Endothelial cell (in vitro differentiated cells): ENCODE measurements around the gene AUTS2. TPM values are rescaled to one million over a fixed set of nuclear protein-coding genes. Genes with fewer than 3 reads are reported as not detected.

ENCODE experiments used
- DNase-seq: peaks from one replicate; pipeline ENCODE4 v3.0.0; 2021; ENCODE audit warnings: low spot score
- H3K27ac Mint-ChIP-seq: one replicate; pipeline ENCODE4 v1.8.0; 2021; ENCODE audit warnings: mixed read lengths, inconsistent platforms; ENCODE audit not compliant: unreplicated experiment
- H3K27me3 Mint-ChIP-seq: one replicate; pipeline ENCODE4 v1.8.0; 2021; ENCODE audit warnings: mild to moderate bottlenecking, moderate library complexity, mixed read lengths, inconsistent platforms; ENCODE audit not compliant: unreplicated experiment
- H3K36me3 Mint-ChIP-seq: one replicate; pipeline ENCODE4 v1.8.0; 2021; ENCODE audit warnings: mild to moderate bottlenecking, low read depth, mixed read lengths, inconsistent platforms; ENCODE audit not compliant: unreplicated experiment
- H3K4me1 Mint-ChIP-seq: one replicate; pipeline ENCODE4 v1.8.0; 2021; ENCODE audit warnings: mild to moderate bottlenecking, mixed read lengths, inconsistent platforms; ENCODE audit not compliant: unreplicated experiment
- H3K4me3 Mint-ChIP-seq: one replicate; pipeline ENCODE4 v1.8.0; 2021; ENCODE audit warnings: mild to moderate bottlenecking, mixed read lengths, inconsistent platforms; ENCODE audit not compliant: unreplicated experiment
- H3K9me3 Mint-ChIP-seq: one replicate; pipeline ENCODE4 v1.8.0; 2021; ENCODE audit warnings: mixed read lengths, inconsistent platforms; ENCODE audit not compliant: unreplicated experiment
- total RNA-seq: library from RNA; stranded (reverse); fragmentation: NEBNext Ultra II Directional; extraction: Animal tissue kit (Norgen Biotek cat#: 25700); gene quantifications from one replicate; pipeline ENCODE4 v1.2.1, GENCODE V29; 2021; ENCODE audit not compliant: unreplicated experiment
- TF ChIP-seq, protein P1 (sequence below): fragments of 200-600 bp; sonication (generic); IDR thresholded peaks from one replicate; pipeline ENCODE4 v1.5.0; 2021; ENCODE audit warnings: antibody characterized with exemption; ENCODE audit not compliant: unreplicated experiment

Gene AUTS2
- total RNA-seq, 1 donor from 2014 or later, result 103 TPM

DNA sequence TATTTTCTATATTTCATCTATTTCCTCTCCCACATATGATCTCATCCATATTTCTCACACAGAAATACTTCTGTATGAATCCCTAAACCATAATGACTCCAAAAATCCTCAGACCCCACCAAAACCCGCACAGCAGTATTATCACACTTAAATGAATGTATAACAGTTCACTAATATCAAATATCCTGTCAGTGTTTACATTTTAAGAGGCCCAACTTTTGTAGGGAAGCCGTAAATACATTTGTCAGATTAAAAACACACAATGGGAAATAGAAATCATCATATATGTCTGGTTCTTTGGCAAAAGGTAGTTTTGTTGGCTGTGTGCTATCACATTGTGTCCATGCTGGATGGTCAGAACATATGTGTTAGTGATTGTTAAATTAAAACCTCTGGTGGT lies 4.2 kb downstream of the AUTS2 start:
- TF ChIP-seq, protein P1, sequence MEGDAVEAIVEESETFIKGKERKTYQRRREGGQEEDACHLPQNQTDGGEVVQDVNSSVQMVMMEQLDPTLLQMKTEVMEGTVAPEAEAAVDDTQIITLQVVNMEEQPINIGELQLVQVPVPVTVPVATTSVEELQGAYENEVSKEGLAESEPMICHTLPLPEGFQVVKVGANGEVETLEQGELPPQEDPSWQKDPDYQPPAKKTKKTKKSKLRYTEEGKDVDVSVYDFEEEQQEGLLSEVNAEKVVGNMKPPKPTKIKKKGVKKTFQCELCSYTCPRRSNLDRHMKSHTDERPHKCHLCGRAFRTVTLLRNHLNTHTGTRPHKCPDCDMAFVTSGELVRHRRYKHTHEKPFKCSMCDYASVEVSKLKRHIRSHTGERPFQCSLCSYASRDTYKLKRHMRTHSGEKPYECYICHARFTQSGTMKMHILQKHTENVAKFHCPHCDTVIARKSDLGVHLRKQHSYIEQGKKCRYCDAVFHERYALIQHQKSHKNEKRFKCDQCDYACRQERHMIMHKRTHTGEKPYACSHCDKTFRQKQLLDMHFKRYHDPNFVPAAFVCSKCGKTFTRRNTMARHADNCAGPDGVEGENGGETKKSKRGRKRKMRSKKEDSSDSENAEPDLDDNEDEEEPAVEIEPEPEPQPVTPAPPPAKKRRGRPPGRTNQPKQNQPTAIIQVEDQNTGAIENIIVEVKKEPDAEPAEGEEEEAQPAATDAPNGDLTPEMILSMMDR, result no peak
- Mint-ChIP-seq H3K4me1 (peaks cover 7% of the 10 kb centered on the region), H3K36me3 (peaks cover 4% of the 10 kb centered on the region), H3K9me3 (no peaks in the 10 kb centered on the region), H3K27ac (no peak overlapping the region), H3K27me3 (peaks cover 5% of the 10 kb centered on the region), H3K4me3 (no peak overlapping the region)
- DNase-seq, result no peak

DNA sequence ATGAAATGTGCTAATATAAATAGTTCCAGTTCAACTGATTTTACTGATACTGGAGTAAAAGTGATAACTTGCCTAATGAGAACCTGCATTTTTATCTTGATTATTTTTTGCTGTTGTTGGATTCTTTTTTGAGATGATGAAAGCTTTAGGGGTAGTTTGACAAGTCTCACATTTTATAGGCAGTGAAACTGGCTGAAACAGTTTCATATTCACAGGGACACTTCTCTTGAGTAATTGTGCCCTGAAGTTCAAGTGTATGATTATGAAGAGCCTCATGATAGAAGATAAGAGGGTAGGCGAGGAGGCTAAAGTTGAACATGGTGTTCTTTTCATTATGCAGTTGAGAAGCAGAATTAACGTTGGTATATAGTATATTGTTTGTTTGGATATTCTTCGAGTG lies 5.1 kb downstream of the AUTS2 start:
- no peak overlapping the region for H3K27ac Mint-ChIP-seq

DNA sequence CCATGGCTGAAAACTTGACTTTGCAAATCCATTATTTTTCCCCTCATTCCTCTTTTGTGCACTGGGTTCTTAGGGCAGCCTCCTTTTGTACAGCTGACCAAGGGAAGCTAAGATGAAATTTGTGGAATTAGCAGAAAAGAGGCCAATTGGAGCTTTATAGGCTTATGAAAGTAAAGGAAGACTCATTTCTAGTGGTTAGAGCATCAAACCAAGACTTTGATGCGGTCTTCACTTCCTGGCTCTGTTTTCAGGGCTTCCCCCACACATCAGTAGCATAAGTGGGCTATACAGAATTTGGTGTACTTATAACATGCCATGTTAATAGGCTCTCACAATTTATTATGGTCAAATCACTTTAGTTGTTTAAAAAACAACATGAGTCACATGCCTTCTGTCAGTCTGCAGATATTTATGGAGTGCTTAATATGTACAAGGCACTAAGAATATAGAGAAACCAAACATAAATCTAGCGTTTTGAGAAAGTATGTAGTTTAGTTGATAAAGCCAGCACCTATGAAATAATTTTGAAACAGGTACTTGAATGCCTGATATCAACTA lies 5.7 kb downstream of the AUTS2 start:
- H3K4me1 Mint-ChIP-seq, result peaks cover 7% of the 10 kb centered on the region
- DNase-seq, result no peak
- no peak overlapping the region for H3K27ac Mint-ChIP-seq
- peaks cover 4% of the 10 kb centered on the region for H3K36me3 Mint-ChIP-seq
- no peaks in the 10 kb centered on the region for H3K9me3 Mint-ChIP-seq
- H3K4me3 Mint-ChIP-seq, result no peak overlapping the region
- H3K27me3 Mint-ChIP-seq, result peaks cover 5% of the 10 kb centered on the region
- TF ChIP-seq, protein P1, result no peak

More for the DNA sequence above, 5.1 kb downstream of the AUTS2 start:
- DNase-seq, result no peak
- Mint-ChIP-seq H3K27me3 (peaks cover 5% of the 10 kb centered on the region), H3K9me3 (no peaks in the 10 kb centered on the region), H3K4me1 (peaks cover 7% of the 10 kb centered on the region), H3K4me3 (no peak overlapping the region), H3K36me3 (peaks cover 4% of the 10 kb centered on the region)
- TF ChIP-seq, protein P1, result no peak

DNA sequence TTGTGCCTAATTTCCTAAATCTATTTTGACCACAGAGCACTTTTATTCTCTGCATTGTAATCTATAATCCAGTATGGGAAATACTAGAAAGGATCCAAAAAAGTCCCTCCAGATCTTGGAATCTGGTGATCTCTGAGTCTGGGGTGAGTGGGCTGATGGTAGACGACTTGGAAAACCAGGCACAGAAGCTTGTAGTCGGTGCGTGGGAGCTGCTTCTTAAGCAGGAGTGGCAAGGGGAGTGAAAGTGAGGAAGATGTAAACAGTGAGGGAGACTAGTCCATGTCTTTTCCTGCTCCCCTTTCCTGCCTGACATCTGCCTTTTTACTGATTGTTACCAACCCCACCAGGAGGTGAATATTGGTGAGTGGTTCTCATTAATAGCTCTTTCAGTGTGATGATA lies 6.8 kb downstream of the AUTS2 start:
- Mint-ChIP-seq H3K9me3 (no peaks in the 10 kb centered on the region), H3K4me1 (peaks cover 11% of the 10 kb centered on the region), H3K36me3 (peaks cover 3% of the 10 kb centered on the region), H3K27me3 (peaks cover 4% of the 10 kb centered on the region), H3K4me3 (no peak overlapping the region), H3K27ac (no peak overlapping the region)
- no peak for DNase-seq
- TF ChIP-seq, protein P1, result no peak

DNA sequence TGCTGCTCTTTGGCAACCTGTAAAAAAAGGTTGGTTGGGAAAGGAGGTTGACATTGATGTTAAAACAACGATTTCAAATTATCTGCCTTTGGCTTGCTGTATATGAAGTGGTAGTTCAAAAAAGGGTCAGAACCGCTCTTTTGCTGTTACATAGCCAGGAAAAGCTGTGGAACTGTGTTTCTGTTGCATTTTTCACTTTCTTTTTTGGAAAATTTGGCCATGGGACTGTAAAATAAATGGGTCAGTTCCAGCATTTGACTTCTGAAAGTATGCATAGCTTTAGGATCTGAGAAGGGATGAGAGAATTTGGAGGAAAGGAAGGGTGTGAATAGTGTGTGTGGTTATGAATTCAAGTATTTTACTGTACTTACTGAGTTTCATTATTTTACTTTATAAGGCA lies 7.3 kb downstream of the AUTS2 start:
- H3K27me3 Mint-ChIP-seq, result peaks cover 2% of the 10 kb centered on the region

More for the DNA sequence above, 7.3 kb downstream of the AUTS2 start:
- no peak overlapping the region for H3K4me3 Mint-ChIP-seq
- no peaks in the 10 kb centered on the region for H3K36me3 Mint-ChIP-seq
- no peaks in the 10 kb centered on the region for H3K9me3 Mint-ChIP-seq
- no peak overlapping the region for H3K27ac Mint-ChIP-seq
- TF ChIP-seq, protein P1, result no peak
- no peak for DNase-seq
- H3K4me1 Mint-ChIP-seq, result peaks cover 13% of the 10 kb centered on the region
